Stimulated activated naive CD8-positive, alpha-beta T cell treated with anti-CD3 and anti-CD28 coated beads, Interleukin-15, Interleukin-2, amounts not matched to agents 100 U/mL and 50 U/mL, for 24 hours (primary cell): Measurements from ENCODE around the gene SPECC1L.
"Not testable (repeated sequence)": the region's sequence is repeated elsewhere in the genome, so short reads cannot be mapped to it uniquely, and the experiment has no call there.

Source experiments
- ATAC-seq: fragments of 150-1000 bp; cut with Tn5 transposase; one replicate; pipeline ENCODE4 v1.10.0; 2021
- DNase-seq: peaks from one replicate; pipeline ENCODE4 v3.0.0; 2021

The SPECC1L gene

DNA sequence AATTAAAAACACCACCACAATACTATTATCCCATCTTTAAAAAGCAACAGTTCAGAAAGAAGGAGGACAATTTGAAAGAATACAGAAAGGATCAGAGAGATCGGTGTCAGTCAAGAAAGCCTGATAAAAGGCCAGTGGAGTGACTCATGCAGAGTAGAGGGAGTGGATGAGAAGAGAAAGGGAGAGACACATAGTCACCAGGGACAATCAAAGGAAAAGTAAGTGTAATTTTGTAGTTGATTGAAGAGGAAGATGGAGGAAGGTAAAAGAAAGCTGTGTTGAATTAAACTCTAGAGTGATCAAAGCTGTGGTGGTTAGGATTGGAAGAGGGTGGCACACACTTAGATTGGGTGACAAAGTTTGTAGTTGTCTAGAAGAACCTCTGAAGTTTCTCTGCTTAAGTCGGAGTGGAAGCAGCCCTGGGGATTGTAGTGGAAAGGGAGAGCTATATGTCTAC lies 14.1 kb downstream of the SPECC1L start:
- ATAC-seq (peak; percentile 87), DNase-seq (no peak)

GRCh38 chr22:24285245-24285644 lies 14.6 kb downstream of the SPECC1L start:
- ATAC-seq (peak; percentile 88), DNase-seq (no peak)

- not testable (repeated sequence) for ATAC-seq, DNase-seq
These were observed 16.6 kb downstream of the SPECC1L start for GRCh38 chr22:24287212-24287611.

- not testable (repeated sequence) for ATAC-seq, DNase-seq
These were observed 17.2 kb downstream of the SPECC1L start for GRCh38 chr22:24287801-24288200.

DNA sequence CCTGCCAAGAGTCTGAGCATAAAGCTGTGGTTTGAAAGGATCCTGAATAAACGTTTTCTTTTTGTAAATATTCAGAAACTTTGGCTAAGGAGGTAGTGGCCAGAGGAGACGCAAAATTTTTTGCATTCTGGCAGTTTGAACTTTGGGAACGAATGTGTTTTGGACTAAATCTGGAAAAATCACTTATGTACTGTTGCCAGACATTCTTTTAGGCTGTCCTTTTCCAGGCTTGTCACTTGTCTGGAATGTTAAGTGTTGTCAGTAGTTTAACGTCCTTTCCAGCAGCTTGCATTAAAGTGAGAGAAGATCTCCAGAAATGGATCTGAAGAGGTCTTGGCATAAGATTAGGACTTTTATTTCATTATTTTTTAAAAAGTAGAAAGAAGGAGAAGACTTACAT lies 18.5 kb downstream of the SPECC1L start:
- DNase-seq, result no peak
- no peak for ATAC-seq

GRCh38 chr22:24289741-24290163 lies 19.1 kb downstream of the SPECC1L start:
- DNase-seq (no peak), ATAC-seq (no peak)

DNA sequence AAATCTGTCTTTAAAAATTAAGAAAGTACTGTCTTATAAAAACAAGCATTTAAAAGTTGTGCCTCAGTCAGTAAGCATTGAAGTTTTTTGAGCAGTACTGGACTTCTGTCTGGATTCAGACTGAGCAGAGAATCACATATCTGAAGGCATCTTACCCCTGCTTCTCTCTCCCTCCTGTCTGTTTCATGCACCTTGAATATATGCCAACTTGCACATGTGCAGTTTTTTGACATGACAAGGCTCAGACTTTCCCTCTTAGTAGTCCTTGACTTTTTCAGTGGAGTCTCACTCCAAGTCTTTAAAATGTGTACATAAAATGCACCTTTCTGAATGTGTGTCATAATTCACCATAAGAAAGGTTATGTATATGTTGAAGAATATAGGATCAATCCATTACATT lies 19.8 kb downstream of the SPECC1L start:
- no peak for ATAC-seq
- no peak for DNase-seq

DNA sequence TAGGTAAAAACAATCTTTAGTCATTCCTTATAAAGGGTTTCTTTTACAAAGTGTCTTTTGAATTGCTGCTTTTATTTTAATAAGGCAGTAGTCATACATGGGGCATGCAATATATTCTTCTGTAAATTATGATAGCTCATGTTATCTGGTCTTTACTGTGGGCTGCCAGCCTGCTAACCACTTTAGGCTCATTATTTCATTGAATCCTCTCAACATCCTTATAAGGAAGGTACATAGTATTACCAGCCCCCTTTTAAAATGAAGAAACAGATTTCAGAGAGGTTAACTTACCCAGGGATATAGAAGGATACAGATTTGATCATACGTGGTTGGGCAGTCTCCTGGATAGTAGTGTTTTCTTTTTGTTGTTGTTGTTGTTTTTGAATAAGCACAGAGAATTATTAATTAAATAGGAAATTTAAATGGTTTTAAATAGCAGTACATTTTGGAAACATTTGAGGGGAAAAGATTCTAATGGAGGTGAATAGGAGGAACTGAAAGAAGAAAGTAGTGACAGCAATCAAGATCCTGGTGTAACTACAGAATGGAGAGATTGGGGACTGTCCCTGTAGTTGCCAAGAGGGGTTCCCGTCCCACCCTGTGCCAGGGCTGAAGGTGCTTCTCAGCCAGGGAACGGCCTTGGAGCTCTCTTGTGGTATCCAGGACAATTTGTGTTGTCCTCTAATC lies 21.0 kb downstream of the SPECC1L start:
- ATAC-seq (no peak), DNase-seq (no peak)

DNA sequence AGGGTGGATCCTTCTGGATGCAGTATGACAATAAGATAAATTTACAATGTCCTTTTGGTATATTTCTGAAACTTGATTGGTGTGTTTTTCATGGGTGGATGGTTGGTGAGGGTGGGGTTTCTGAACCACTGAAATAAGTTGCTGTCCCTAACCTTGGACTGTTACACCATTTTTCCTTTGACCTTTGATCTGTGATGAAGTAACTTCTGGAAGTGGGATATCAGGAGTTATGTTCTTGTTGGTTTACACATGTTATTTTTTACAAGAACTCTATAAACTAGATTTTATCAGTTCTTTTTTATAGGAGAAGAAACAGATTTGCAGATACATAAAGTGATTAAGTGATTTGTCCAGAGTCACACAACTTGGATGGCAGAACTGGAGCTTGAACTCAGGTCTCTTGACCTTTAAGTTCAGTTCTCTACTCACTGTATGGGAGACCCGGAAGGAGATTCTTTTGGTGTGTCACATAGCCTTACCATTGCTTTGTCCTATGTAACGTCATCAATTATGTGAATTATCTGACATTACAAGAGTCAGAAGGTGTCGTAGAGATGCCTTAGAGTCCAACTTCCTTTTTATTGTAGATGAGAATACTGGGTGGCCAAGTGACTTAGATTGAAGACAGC lies 21.7 kb downstream of the SPECC1L start:
- ATAC-seq, DNase-seq: not testable (repeated sequence)

DNA sequence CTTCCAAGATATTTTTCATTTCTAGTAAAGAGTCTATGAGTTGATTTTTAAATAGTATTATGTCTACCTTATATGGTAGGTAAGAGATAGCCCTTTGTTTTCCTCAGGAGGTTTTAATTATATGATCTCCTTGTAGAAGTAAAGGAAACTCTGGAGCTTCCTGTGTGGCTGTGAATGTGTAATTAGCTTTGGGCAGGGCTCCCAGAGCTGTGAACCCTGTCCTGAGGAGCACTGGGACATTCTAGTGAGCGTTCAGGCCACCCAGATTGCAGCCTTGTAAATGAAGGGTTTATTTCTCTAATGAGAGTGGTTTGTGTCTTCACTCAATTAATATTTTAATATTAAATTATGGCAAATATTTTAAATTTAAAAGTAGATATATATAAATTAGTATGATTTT lies 24.3 kb downstream of the SPECC1L start:
- DNase-seq, ATAC-seq: not testable (repeated sequence)

DNA sequence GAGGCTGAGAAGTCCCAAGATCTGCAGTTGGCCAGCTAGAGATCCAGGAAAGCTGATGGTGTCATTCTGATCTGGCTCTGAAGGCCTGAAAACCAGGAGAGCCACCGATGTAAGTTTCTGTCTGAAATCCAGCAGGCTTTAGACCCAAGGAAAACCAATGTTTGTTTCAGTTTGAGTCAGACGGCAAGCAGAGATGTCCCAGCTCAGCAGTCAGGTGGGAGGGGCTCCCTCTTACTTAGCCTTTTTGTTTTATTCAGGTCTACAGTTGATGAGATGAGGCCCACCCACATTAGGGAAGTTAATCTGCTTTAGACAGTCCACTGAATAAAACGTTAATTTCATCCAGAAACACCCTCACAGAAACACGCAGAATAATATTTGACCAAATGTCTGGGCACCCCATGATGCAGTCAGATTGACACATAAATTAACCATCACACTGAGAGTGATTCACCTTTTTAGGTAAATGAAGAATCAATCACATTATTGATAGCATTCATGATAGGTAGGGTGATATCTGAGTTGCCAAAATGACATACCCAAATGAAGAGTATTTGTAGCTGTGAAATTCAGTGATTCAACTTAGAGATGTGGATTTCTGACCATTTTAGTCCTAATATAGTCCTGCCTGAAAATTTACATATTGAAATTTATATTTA lies 28.0 kb downstream of the SPECC1L start:
- not testable (repeated sequence) for DNase-seq
- peak; percentile 71 for ATAC-seq

DNA sequence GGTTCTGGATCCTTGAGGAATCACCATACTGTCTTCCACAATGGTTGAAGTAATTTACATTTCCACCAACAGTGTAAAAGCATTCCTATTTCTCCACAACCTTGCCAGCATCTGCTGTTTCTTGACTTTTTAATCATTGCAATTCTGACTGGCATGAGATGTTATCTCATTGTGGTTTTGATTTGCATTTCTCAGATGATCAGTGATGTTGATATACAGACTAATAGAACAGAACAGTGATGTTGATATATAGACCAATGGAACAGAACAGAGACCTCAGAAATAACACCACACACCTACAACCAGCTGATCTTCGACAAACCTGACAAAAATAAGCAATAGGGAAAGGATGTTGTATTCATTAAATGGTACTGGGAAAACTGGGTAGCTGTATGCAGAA lies 29.9 kb downstream of the SPECC1L start:
- ATAC-seq, DNase-seq: not testable (repeated sequence)

GRCh38 chr22:24302591-24302990 lies 32.0 kb downstream of the SPECC1L start:
- ATAC-seq, result no peak
- no peak for DNase-seq

DNA sequence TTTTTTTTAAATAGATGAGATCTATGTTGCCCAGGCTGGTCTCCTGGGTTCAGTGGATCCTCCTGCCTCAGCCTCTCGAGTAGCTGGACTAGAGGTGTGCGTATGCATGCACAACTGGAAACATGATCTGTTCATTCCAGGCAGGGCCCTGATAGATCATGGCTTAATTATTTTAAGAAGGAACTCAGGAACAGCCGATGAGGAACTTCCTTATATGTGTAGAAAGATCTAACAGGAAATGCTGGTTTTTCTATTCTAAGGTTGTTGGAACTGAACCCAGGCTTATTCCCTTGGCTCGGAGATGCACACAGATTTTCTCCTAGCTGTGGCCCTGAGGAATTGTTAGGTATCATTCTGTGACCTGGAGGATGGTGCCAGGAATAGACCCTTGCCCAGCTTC lies 32.4 kb downstream of the SPECC1L start:
- no peak for ATAC-seq

GRCh38 chr22:24304062-24304675 lies 33.5 kb downstream of the SPECC1L start:
- DNase-seq, result no peak
- no peak for ATAC-seq

More for the DNA sequence above, 32.4 kb downstream of the SPECC1L start:
- no peak for DNase-seq

GRCh38 chr22:24305260-24305692 lies 34.6 kb downstream of the SPECC1L start:
- DNase-seq, result no peak
- ATAC-seq, result peak; percentile 81

DNA sequence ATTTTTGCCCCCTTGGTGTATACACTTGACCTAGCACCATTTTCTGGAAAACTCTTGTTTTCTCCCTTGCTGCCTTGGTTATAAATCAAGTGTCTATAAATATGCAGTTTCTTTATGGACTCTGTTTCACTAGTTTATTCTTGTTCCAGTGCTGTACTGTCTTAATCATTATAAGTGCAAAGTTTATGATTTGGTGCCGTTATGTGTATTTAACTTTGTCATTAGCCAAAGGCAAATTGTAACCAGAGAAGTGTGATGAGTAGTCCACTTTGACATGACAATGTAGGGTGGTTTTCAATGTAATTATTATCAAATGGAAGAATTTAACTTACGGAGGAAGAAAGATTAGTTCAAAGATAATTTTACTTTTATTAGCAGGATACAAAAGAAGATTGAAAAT lies 40.3 kb downstream of the SPECC1L start:
- DNase-seq (no peak), ATAC-seq (no peak)

DNA sequence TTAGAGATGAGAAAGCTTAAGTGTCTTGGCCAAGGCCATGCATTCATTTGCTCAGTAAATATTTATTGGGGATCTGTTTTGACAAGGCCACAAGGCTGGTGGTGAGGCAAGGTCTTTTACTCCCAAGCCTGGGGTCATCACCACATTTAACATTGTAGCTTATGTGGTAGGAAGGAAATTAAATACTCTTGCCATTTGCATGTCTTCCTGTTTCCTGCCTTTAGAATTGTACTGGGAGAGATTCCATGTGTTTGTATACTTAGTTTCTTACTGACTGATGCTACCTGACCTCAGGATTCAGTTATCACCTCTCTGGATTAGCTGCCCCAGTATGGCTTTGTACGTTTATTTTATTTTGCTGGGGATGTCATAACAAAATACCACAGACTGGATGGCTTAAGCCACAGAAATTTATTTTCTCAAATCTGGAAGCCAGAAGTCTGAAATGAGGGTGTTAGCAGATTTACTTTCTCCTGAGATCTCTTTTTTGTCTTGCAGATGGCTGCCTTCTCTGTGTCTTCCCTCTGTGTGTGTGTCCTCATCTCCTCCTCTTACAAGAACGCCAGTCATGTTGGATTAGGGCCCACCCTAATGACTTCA lies 44.8 kb downstream of the SPECC1L start:
- ATAC-seq, result no peak
- DNase-seq, result no peak

DNA sequence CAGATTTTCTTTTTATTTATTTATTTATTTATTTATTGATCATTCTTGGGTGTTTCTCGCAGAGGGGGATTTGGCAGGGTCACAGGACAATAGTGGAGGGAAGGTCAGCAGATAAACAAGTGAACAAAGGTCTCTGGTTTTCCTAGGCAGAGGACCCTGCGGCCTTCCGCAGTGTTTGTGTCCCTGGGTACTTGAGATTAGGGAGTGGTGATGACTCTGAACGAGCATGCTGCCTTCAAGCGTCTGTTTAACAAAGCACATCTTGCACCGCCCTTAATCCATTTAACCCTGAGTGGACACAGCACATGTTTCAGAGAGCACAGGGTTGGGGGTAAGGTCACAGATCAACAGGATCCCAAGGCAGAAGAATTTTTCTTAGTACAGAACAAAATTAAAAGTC lies 45.6 kb downstream of the SPECC1L start:
- not testable (repeated sequence) for ATAC-seq, DNase-seq

- not testable (repeated sequence) for ATAC-seq, DNase-seq
These were observed 46.9 kb downstream of the SPECC1L start for GRCh38 chr22:24317511-24317910.

GRCh38 chr22:24319451-24319850 lies 48.8 kb downstream of the SPECC1L start:
- DNase-seq (no peak), ATAC-seq (no peak)

DNA sequence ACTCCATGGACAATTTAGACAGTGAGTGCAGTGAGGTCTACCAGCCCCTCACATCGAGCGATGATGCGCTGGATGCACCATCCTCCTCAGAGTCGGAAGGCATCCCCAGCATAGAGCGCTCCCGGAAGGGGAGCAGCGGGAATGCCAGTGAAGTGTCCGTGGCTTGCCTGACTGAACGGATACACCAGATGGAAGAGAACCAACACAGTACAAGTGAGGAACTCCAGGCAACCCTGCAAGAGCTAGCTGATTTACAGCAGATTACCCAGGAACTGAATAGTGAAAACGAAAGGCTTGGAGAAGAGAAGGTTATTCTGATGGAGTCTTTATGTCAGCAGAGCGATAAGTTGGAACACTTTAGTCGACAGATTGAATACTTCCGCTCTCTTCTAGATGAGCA lies 51.4 kb downstream of the SPECC1L start:
- DNase-seq, result no peak
- no peak for ATAC-seq
